ENCODE data around the gene GPRIN3.

Gene GPRIN3

GRCh38 chr4:89307446-89308160 is at the start of gene GPRIN3:
GPRIN3 (minus strand) TSS chr4:89307800; CDS start chr4:89250110, 57,690 bp downstream.
- no peak for DNase-seq (ENCODE audit: extremely low read depth in 1 of 2, low read depth in 1 of 2)

- DNase-seq (ENCODE audit: extremely low read depth in 1 of 2, low read depth in 1 of 2), result no peak
These were observed 49.7 kb upstream of the GPRIN3 start for GRCh38 chr4:89357340-89357739.

GRCh38 chr4:89356086-89356485 is 48.5 kb upstream of the GPRIN3 start:
- no peak for DNase-seq (ENCODE audit: extremely low read depth in 1 of 2, low read depth in 1 of 2)

- no peak for DNase-seq (ENCODE audit: extremely low read depth in 1 of 2, low read depth in 1 of 2)
These were observed 45.9 kb upstream of the GPRIN3 start for GRCh38 chr4:89353514-89353913.

- no peak for DNase-seq (ENCODE audit: extremely low read depth in 1 of 2, low read depth in 1 of 2)
These were observed 44.9 kb upstream of the GPRIN3 start for GRCh38 chr4:89352541-89352940.

DNA sequence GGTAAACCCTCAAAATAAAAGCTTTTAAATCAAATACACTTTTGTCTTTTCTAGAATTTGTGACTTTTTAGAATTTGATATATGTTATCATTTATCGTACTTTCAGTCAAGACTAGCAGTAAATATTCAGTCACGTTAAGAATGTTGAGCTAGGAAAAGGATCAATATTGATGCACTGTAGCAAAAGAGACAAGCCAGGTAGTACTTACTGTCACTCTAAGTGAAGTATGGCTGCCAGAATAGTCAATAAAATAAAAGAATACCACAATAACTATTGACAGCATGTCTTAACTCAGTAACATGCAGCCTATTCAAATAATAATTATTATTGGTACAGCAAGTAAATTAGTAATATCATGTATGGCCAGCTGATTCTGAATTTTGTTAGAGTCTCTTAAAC is 43.6 kb upstream of the GPRIN3 start:
- DNase-seq (ENCODE audit: extremely low read depth in 1 of 2, low read depth in 1 of 2), result no peak

- DNase-seq (ENCODE audit: extremely low read depth in 1 of 2, low read depth in 1 of 2), result no peak
These were observed 39.9 kb upstream of the GPRIN3 start for GRCh38 chr4:89347363-89348025.

GRCh38 chr4:89344571-89344970 is 37.0 kb upstream of the GPRIN3 start:
- DNase-seq (ENCODE audit: extremely low read depth in 1 of 2, low read depth in 1 of 2), result no peak

- DNase-seq (ENCODE audit: extremely low read depth in 1 of 2, low read depth in 1 of 2), result no peak
These were observed 30.6 kb upstream of the GPRIN3 start for GRCh38 chr4:89338206-89338605.

DNA sequence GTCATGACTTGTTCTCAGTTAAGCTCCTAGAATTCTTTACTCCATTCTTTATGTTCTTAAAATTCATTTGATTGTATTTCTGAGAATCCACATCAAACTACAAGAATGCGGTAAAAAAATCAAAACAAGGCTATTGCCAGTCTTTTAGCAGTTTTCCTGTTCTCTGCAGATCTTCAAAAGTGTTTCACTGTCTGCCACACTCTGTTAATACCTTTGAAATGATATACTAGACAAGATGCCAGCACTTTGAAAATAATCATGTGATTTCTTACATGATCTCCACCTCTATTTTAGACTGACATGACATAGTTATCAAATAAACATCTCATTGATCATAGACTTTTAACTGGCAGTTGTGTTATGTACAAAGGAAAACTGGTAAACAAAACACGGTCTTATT is 30.1 kb upstream of the GPRIN3 start:
- no peak for DNase-seq (ENCODE audit: extremely low read depth in 1 of 2, low read depth in 1 of 2)

DNA sequence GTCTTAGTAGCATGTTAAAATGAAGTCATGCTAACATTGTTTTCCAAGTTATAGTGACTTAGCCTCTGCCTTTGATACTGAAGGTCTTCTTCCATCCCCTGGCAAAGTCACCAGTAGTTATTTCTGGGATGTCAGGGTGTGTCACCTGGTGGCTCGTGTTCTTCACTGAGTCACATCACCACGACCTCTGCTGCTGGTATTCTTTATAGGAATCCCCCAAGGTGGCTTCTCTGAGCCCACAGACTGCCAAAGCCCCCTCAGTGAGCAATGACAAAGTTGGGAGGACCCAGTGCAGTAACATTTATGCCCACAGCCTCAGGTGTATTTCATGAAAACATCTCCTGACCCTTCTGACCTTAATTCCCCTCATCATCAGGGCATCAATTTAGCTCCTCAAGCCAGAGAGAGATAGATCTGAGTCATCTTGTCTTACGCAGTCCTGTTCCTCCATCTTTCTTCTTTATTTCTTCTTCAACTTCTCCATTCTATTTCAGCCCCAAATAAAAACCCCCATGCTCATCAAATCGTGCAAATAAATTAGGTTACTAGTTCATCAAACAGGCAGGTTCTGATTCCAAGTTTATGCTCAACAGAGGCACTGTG is 29.3 kb upstream of the GPRIN3 start:
- no peak for DNase-seq (ENCODE audit: extremely low read depth in 1 of 2, low read depth in 1 of 2)

DNA sequence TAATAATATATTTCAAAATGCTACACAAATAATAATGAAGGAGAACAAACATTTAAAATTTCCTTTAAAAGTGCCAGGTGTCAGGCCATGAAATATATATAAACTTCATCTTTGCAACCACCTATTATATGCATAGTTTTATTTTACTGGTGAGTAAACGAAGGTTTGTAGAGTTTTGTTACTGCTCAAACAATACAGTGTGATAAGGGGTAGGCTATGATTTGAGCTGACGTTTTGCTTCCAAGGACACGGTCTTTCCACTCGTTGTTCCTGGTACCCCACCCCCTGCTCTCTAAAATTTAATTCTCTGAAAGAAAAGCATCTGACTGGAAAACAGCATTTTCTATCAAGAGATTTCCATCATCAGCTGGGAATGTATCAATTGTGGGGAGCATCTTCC is 27.2 kb upstream of the GPRIN3 start:
- DNase-seq (ENCODE audit: extremely low read depth in 1 of 2, low read depth in 1 of 2), result no peak

- no peak for DNase-seq (ENCODE audit: extremely low read depth in 1 of 2, low read depth in 1 of 2)
These were observed 26.7 kb upstream of the GPRIN3 start for GRCh38 chr4:89334311-89334710.

DNA sequence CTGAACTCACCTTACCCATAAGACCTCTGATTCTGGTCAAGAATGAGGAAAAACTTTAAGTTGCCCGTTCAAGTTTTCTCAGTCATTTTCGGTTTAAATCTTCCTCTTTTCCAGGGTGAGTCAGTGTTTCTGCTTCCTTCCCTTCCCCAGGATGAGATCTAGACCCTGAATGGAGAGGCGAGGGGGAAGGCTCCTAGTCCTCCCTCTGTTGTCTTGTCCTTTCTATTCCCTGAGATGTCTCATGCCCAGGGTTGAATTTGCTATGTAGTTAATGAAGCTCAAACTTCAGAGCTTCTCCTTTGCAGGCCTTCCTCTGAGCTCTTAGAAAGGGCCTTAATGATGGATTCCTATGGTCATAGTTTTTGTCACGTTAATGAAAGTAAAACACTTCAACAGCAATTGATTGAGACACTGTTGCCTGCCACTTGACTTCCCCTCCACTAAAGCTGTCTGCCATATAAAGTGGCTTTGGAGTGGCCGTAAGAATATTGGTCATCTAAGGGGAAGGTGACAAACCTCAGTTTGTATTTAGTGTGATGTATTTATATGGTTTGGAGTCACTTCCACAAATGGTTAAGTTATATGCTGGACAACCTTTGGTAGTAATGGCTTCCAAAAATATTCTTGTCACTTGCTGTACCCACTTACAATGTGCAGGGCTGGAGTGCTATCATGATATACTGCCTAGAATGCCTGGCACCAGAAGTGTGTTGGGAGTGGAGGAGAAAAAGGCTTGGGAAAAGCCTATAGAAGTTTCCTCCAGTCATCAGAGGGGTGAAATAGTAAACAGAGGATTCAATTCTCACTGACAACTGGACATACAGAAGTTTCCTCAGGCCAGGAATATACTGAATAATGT is 24.3 kb upstream of the GPRIN3 start:
- no peak for DNase-seq (ENCODE audit: extremely low read depth in 1 of 2, low read depth in 1 of 2)

- no peak for DNase-seq (ENCODE audit: extremely low read depth in 1 of 2, low read depth in 1 of 2)
These were observed 23.6 kb upstream of the GPRIN3 start for GRCh38 chr4:89331197-89331596.

GRCh38 chr4:89329280-89329679 is 21.7 kb upstream of the GPRIN3 start:
- DNase-seq (ENCODE audit: extremely low read depth in 1 of 2, low read depth in 1 of 2), result no peak

DNA sequence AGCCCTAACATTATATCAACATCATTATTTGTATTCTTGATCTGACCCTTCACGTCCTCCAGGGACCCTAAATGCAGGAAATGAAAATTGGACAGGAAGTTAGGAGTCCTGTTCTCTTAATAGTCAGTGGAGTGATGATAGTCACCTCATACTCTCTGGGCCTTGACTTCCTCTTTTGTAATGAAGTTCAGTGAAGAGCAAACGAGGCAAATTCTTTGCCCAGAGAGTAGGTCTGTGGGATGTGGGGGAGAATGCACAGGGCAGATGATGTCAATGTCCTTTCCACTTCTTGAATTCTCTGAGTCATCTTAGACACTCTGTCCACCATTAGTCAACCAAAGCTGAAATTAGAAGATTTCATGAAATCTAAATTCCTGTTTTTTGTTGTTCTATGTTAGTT is 17.1 kb upstream of the GPRIN3 start:
- no peak for DNase-seq (ENCODE audit: extremely low read depth in 1 of 2, low read depth in 1 of 2)

GRCh38 chr4:89322671-89323070 is 15.1 kb upstream of the GPRIN3 start:
- no peak for DNase-seq (ENCODE audit: extremely low read depth in 1 of 2, low read depth in 1 of 2)

DNA sequence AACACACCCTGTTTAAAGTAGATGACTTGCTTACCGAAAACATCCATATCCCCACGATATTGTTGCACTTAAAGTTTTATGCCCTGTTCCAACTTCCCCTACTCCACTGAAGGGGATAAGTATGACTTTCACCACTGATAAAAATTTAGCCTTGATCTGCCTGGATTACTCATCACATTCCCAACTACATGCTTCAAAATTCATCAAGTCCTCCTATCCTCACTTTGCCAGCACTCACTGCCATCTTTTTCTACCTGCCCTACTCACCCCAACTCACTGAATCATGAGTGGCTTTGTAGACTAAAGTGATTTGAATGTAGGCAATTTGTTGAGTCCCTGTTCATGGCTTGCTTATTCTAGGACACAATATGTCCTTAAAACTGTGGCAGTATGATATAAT is 12.2 kb upstream of the GPRIN3 start:
- DNase-seq (ENCODE audit: extremely low read depth in 1 of 2, low read depth in 1 of 2), result no peak

DNA sequence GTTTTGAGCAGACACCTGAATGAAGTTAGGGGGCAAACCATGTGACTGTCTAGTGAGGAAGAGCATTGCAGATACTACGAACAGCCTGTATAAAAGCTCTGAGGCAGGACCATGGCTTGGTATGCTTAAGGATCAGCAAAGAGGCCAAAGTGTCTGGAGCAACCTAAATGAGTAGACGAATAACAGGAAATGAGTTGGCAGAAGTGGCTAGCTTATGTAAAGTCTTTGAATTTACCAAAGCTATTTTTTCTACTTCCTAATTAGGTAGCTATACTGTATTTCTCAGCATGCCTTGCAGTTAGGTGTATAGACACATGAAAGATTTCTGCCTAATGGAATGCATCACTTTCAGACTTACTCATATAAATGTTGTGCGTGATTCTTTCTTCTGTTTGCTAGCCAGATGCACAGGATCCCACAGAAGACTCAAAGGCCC is 9.3 kb upstream of the GPRIN3 start:
- no peak for DNase-seq (ENCODE audit: extremely low read depth in 1 of 2, low read depth in 1 of 2)

DNA sequence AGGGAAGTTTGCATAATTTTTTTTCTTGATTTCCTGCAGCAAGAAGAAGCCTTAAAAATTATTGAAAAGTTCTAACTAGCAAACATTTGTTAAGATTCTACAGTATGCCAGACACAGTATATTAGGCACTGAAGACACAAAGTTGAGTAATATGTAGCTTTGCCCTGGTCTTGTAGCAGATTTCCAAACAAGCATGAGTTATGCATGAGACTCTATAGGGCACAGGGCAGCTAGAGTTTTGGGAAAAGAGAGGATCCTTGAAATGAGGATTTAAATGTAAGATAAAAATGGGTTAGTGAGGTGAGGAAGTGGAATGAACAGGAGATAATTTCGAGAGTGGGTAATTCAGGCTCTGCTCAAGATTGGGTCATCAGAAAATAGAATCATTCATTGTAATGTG is 8.6 kb upstream of the GPRIN3 start:
- DNase-seq (ENCODE audit: extremely low read depth in 1 of 2, low read depth in 1 of 2), result no peak
